Right cardiac atrium (tissue), 5 donors: ENCODE results near the gene PUSL1. TPM values are rescaled to one million over a fixed set of nuclear protein-coding genes. Genes with fewer than 3 reads are reported as not detected.
"Not testable (repeated sequence)": the region's sequence is repeated elsewhere in the genome, so short reads cannot be mapped to it uniquely, and the experiment has no call there.

Source experiments
- ATAC-seq, 2 donors: fragments of 200-7000 bp; cut with Tn5 transposase; one replicate each; pipeline versions ENCODE4 v1.8.0 to v1.9.1; 2020; ENCODE audit warnings: moderate library complexity in 2 of 2, mild to moderate bottlenecking in 1 of 2
- DNase-seq, 3 donors: peaks; one replicate each; pipeline ENCODE4 v3.0.0-alpha.2; 2020
- H3K27ac ChIP-seq: one replicate; pipeline ENCODE4 v1.5.1; 2013; ENCODE audit warnings: mild to moderate bottlenecking, low read length, control low read depth, moderate library complexity
- H3K27me3 ChIP-seq: one replicate; pipeline ENCODE4 v1.6.1; 2013; ENCODE audit not compliant: control insufficient read depth, insufficient read depth
- H3K4me1 ChIP-seq: one replicate; pipeline ENCODE4 v1.6.1; 2013; ENCODE audit warnings: low read length; ENCODE audit not compliant: control insufficient read depth, insufficient read depth
- H3K4me3 ChIP-seq: one replicate; pipeline ENCODE4 v1.5.1; 2013; ENCODE audit warnings: low read length, control low read depth
- H3K9me3 ChIP-seq: one replicate; pipeline ENCODE4 v1.6.1; 2013; ENCODE audit warnings: low read length; ENCODE audit not compliant: control insufficient read depth
- WGBS: extraction: QIAGEN DNeasy Blood & Tissue Kit; methylation state at CpG from one replicate; pipeline ENCODE4 v1.1.7; 2013; 5-methylcytosine and 5-hydroxymethylcytosine counted together
- intact Hi-C, 4 donors: fragments of 100-400 bp; cut with DNase I; formaldehyde crosslinking; loops; one replicate each; pipeline versions ENCODE4 v1.11.0 to v1.14.0; 2022 to 2023
- polyA plus RNA-seq: library from polyadenylated mRNA; stranded (reverse); fragments of 200-250 nt; gene quantifications from one replicate; pipeline ENCODE4 v1.2.3, GENCODE V29; 2013
- total RNA-seq, 4 donors: library from RNA; stranded (reverse); fragmentation: NEBNext Ultra II Directional; extraction: Animal tissue kit (Norgen Biotek cat#: 25700); gene quantifications; one replicate each; pipeline ENCODE4 v1.2.1, GENCODE V29; 2021
- donor health status: healthy with polysubstance abuse.
- donor health status: DM: no; HTN: yes; CAD: no.
- donor health status: DM: no; HTN: no; CAD: no.
- donor health status: DM: no; HTN: yes; CAD: no; lungs with severe emphysema.
- donor health status: DM: yes; HTN: yes; CAD: no.

The PUSL1 gene
- total and polyA plus RNA-seq, 5 donors = 11.3 to 14.1 (median 13.1) TPM

DNA sequence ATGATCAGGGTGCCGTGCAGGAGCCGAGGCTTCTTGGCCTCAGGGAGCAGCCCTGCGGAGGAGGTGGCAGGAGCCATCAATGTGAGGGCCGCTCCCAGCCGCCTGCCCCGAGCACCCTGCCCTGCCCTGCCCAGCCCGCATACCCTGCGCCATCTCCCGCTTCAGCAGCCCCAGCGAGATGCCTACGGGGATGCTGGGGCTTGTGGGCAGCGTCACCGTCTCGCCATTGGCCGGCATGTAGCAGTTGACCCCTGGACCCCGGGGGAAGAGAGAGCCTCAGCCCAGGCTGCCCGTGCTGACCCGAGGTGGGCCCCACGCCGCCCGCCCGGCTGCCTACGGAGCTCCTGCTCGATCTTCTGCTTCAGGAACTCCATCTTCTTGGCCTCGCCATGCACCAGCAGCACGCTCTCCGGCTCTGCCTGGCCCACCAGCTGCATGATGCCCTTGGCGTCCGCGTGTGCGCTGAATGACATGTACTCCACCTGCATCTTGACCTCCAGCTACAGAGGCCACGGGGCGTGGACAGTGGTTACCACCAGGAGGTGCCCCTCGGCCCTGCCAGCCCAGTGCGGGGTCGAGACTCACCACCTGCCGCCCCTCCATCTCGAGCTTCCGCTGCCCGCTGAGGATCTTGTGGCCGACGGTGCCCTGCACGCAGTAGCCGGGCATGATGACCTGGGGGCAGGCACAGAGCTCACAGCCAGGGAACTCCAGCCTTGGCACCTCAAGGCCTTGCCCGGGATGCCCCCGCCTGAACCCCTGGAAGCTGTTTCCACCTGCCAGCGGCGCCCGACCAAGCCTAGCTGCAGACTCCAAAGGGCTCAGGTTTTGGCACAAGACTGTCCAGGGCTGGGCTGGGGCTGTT lies 4.3 kb downstream of the PUSL1 start:
- Histone ChIP-seq H3K9me3 (no peaks in the 10 kb centered on the region), H3K4me1 (no peaks in the 10 kb centered on the region), H3K4me3 (no peak overlapping the region), H3K27me3 (no peaks in the 10 kb centered on the region), H3K27ac (no peak overlapping the region)
- no peak for ATAC-seq
- intact Hi-C loops = no loop called here
- 90% methylated on average over 49 of the region's 49 CpGs for WGBS
- no peak for DNase-seq

GRCh38 chr1:1313500-1314236 lies 5.3 kb downstream of the PUSL1 start:
- no peaks in the 10 kb centered on the region for H3K4me1 ChIP-seq
- 85% methylated on average over 37 of the region's 37 CpGs for WGBS

GRCh38 chr1:1314237-1314586 lies 5.8 kb downstream of the PUSL1 start:
- DNase-seq = no peak
- Histone ChIP-seq H3K4me3 (no peak overlapping the region), H3K9me3 (no peaks in the 10 kb centered on the region), H3K27ac (no peak overlapping the region), H3K27me3 (no peaks in the 10 kb centered on the region), H3K4me1 (no peaks in the 10 kb centered on the region)
- ATAC-seq = no peak
- 92% methylated on average over 15 of the region's 15 CpGs for WGBS
- intact Hi-C loops = no loop called here

More at GRCh38 chr1:1313500-1314236, 5.3 kb downstream of the PUSL1 start:
- intact Hi-C loops = no loop called here
- Histone ChIP-seq H3K27ac (no peak overlapping the region), H3K27me3 (no peaks in the 10 kb centered on the region), H3K4me3 (no peak overlapping the region), H3K9me3 (no peaks in the 10 kb centered on the region)
- ATAC-seq = no peak
- DNase-seq = no peak

DNA sequence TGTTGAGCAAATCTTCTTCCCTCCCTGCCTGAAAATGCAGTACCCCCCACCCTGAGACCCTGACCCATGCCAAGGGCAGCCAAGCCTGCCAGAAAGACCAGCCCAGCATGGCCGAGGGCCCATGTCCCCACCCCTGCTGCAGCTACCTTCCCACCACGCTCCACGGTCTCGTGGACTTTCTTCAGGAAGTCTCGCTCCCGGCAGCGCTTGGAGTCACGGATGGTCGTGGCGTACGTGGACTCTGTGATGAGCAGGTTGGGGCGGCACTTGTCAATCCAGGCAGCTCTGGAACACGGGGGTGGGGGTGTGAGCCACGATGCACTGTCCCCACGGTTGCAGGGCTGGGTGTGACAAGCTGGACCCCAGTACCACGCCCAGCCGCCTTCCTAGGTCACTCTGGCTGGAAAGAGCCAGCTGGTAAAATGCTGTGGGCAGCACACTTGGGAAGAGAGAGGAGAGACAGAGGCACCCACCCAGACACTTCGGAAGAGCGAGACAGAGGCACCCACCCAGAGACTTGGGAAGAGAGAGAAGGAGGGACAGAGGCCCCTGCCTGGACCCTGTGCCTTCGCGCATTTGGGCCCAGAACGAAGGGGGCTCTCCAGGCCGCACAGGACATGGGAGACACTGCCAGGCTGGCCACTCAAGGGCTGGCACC lies 6.4 kb downstream of the PUSL1 start:
- Histone ChIP-seq H3K4me1 (no peaks in the 10 kb centered on the region), H3K27me3 (no peaks in the 10 kb centered on the region), H3K4me3 (no peak overlapping the region), H3K27ac (no peak overlapping the region), H3K9me3 (no peaks in the 10 kb centered on the region)
- DNase-seq = no peak
- ATAC-seq = no peak
- 88% methylated on average over 23 of the region's 23 CpGs for WGBS
- intact Hi-C loops = no loop called here

GRCh38 chr1:1315435-1315954 lies 7.1 kb downstream of the PUSL1 start:
- ATAC-seq = no peak
- no peak for DNase-seq
- Histone ChIP-seq H3K27ac (no peak overlapping the region), H3K4me3 (no peak overlapping the region), H3K9me3 (no peaks in the 10 kb centered on the region), H3K27me3 (no peaks in the 10 kb centered on the region), H3K4me1 (no peaks in the 10 kb centered on the region)
- intact Hi-C loops = no loop called here
- 63% methylated on average over 24 of the region's 26 CpGs for WGBS

- intact Hi-C loops, H3K4me3 ChIP-seq, H3K4me1 ChIP-seq, ATAC-seq, H3K9me3 ChIP-seq, H3K27ac ChIP-seq, DNase-seq, H3K27me3 ChIP-seq: not testable (repeated sequence)
- 92% methylated on average over 8 of the region's 8 CpGs for WGBS
Measured at GRCh38 chr1:1316199-1316598, 7.8 kb downstream of the PUSL1 start.

DNA sequence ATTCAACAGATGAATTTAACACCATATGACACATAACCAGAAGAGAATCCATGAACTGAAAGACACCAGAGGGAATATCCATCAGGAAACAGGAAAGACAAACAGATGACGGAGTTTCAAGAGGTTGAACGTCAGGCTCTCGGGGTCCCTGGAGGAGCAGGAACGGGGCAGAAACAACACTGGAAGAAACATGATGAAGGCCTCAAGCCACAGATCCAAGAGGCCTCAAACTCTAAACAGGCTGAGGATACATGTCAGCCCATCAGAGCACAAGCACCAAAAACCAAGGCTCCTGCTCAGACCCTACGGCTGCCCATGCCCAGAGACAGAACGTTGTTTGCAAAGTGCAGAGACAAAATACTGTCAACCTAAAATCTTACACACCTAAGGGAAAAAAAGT lies 9.0 kb downstream of the PUSL1 start:
- DNase-seq (no peak), ATAC-seq (no peak)
- no peak overlapping the region for H3K4me3 ChIP-seq
- no peaks in the 10 kb centered on the region for H3K27me3 ChIP-seq
- intact Hi-C loops = no loop called here
- 81% methylated on average over 6 of the region's 6 CpGs for WGBS
- H3K4me1 ChIP-seq = no peaks in the 10 kb centered on the region
- H3K27ac ChIP-seq = no peak overlapping the region
- H3K9me3 ChIP-seq = no peaks in the 10 kb centered on the region

DNA sequence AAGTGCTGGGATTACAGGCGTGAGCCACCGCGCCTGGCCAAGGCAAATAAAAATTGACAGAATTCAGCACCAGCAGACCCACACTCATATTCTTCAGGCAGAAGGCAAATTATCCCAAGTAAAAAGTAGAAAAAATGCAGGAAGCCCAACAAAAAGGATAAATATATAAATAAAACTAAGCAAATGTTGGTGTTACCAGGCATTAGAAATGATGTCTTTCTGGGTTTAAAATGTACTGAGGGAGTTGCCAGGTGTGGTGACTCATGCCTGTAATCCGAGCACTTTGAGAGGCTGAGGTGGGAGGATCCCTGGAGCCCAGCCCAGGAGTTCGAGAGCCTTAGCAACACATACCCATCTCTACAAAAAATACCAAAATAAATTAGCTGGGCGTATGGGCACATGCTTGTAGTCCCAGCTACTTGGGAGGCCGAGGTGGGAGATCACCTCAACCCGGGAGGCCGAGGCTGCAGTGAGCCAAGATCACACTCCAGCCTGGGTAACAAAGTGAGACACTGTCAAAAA lies 9.8 kb downstream of the PUSL1 start:
- 69% methylated on average over 9 of the region's 9 CpGs for WGBS
- intact Hi-C loops = no loop called here
- Histone ChIP-seq H3K9me3 (no peaks in the 10 kb centered on the region), H3K27ac (no peak overlapping the region), H3K4me3 (no peak overlapping the region), H3K27me3 (no peaks in the 10 kb centered on the region), H3K4me1 (no peaks in the 10 kb centered on the region)
- DNase-seq (peak; percentile 88 to 93 (median 88)), ATAC-seq (peak; percentile 61 to 62)

- Histone ChIP-seq H3K27ac (no peak overlapping the region), H3K27me3 (no peaks in the 10 kb centered on the region), H3K4me1 (no peaks in the 10 kb centered on the region), H3K4me3 (no peak overlapping the region), H3K9me3 (no peaks in the 10 kb centered on the region)
- WGBS = 89% methylated on average over 36 of the region's 36 CpGs
- ATAC-seq (peak in 1 of 2 donors; percentile 9), DNase-seq (no peak)
- intact Hi-C loops = no loop called here
Measured at GRCh38 chr1:1318777-1319645, 10.6 kb downstream of the PUSL1 start.

- intact Hi-C loops = no loop called here
- no peak for ATAC-seq
- Histone ChIP-seq H3K9me3 (no peaks in the 10 kb centered on the region), H3K4me3 (no peak overlapping the region), H3K4me1 (no peaks in the 10 kb centered on the region), H3K27me3 (no peaks in the 10 kb centered on the region), H3K27ac (no peak overlapping the region)
- no peak for DNase-seq
- 93% methylated on average over 13 of the region's 13 CpGs for WGBS
Measured at GRCh38 chr1:1319646-1319941, 11.2 kb downstream of the PUSL1 start.
